Activated B cell treated with CpG ODN at 0.5 μM for 24 hours (primary cell): Measurements from ENCODE around the gene AIM2. TPM values are rescaled to one million over a fixed set of nuclear protein-coding genes. Genes with fewer than 3 reads are reported as not detected.

ENCODE experiments used
- ATAC-seq: fragments of 200-7000 bp; cut with Tn5 transposase; one replicate; pipeline ENCODE4 v1.10.0; 2021; ENCODE audit warnings: low read depth, mild to moderate bottlenecking, moderate library complexity
- CTCF ChIA-PET: fragments of 350-600 bp; sonication (Branson Sonifier 250); formaldehyde crosslinking; loops from one replicate; lab custom pipeline; 2021; ENCODE audit warnings: antibody characterized with exemption; lab: Charles Lee
- POLR2A ChIA-PET: fragments of 350-600 bp; sonication (Branson Sonifier 250); formaldehyde crosslinking; loops from one replicate; lab custom pipeline; 2021; ENCODE audit warnings: antibody characterized with exemption; lab: Charles Lee
- DNase-seq: peaks from one replicate; pipeline ENCODE4 v3.0.0; 2022
- H3K27ac Mint-ChIP-seq: one replicate; pipeline ENCODE4 v1.8.0; 2020; ENCODE audit warnings: mixed read lengths
- H3K27me3 Mint-ChIP-seq: one replicate; pipeline ENCODE4 v1.8.0; 2021; ENCODE audit warnings: mixed read lengths
- H3K36me3 Mint-ChIP-seq: one replicate; pipeline ENCODE4 v1.8.0; 2021; ENCODE audit warnings: low read depth, mixed read lengths
- H3K4me1 Mint-ChIP-seq: one replicate; pipeline ENCODE4 v1.8.0; 2021; ENCODE audit warnings: mixed read lengths
- H3K4me3 Mint-ChIP-seq: one replicate; pipeline ENCODE4 v1.8.0; 2020; ENCODE audit warnings: mild to moderate bottlenecking, mixed read lengths
- H3K9me3 Mint-ChIP-seq: one replicate; pipeline ENCODE4 v1.8.0; 2020; ENCODE audit warnings: mixed read lengths
- intact Hi-C: fragments of 100-400 bp; cut with micrococcal nuclease; formaldehyde crosslinking; loops from one replicate; pipeline ENCODE4 v1.15.1; 2024
- total RNA-seq: library from RNA; stranded (reverse); gene quantifications from 2 replicates; pipeline ENCODE4 v1.2.3, GENCODE V29; 2022
- TF ChIP-seq, protein P1 (sequence below): fragments of 200-600 bp; IDR thresholded peaks from one replicate; pipeline ENCODE4 v1.8.0; 2022; ENCODE audit warnings: antibody characterized with exemption, mild to moderate bottlenecking

AIM2 gene
- total RNA-seq, 1 donor from 2014 or later: 53.3 TPM

DNA sequence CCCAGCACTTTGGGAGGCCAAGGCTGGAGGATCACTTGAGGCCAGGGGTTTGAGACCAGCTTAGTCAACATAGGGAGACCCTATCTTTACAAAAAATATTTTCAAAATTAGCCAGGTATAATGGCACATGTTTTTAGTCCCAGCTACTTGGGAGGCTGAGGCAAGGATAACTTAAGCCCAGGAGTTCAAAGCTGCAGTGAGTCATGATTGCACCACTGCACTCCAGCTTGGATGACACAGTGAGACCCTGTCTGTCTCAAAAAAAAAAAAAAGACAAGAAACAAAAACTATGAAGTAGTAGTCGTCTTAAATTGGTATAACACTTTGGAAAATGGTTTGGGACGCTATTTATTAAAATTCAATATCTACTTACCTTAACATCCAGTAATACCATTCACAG is 7.7 kb downstream of the AIM2 start:
- intact Hi-C loops: loop anchor here (1.0 to 5.0 kb wide), 7 partner anchors 8 to 890 kb away; no protein-coding TSS in a partner anchor
- POLR2A ChIA-PET: interaction anchor here (0.9 to 3.8 kb wide), 9 partner anchors 8 to 117 kb away, joined by 3 to 92 read pairs (median 13); partner anchors contain the start of genes AIM2 and IFI16
- H3K4me3 Mint-ChIP-seq: no peak overlapping the region
- TF ChIP-seq, protein P1, sequence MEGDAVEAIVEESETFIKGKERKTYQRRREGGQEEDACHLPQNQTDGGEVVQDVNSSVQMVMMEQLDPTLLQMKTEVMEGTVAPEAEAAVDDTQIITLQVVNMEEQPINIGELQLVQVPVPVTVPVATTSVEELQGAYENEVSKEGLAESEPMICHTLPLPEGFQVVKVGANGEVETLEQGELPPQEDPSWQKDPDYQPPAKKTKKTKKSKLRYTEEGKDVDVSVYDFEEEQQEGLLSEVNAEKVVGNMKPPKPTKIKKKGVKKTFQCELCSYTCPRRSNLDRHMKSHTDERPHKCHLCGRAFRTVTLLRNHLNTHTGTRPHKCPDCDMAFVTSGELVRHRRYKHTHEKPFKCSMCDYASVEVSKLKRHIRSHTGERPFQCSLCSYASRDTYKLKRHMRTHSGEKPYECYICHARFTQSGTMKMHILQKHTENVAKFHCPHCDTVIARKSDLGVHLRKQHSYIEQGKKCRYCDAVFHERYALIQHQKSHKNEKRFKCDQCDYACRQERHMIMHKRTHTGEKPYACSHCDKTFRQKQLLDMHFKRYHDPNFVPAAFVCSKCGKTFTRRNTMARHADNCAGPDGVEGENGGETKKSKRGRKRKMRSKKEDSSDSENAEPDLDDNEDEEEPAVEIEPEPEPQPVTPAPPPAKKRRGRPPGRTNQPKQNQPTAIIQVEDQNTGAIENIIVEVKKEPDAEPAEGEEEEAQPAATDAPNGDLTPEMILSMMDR: no peak
- DNase-seq: no peak
- H3K36me3 Mint-ChIP-seq: peaks cover 51% of the 10 kb centered on the region
- H3K27me3 Mint-ChIP-seq: no peaks in the 10 kb centered on the region
- H3K4me1 Mint-ChIP-seq: peaks cover 97% of the 10 kb centered on the region
- no peak for ATAC-seq
- CTCF ChIA-PET: interaction anchor here (1.2 to 6.8 kb wide), 7 partner anchors 8 to 944 kb away, joined by 4 to 124 read pairs (median 6); partner anchors contain the start of genes AIM2 and IFI16
- H3K27ac Mint-ChIP-seq: peak overlapping the region; percentile 98
- no peaks in the 10 kb centered on the region for H3K9me3 Mint-ChIP-seq

DNA sequence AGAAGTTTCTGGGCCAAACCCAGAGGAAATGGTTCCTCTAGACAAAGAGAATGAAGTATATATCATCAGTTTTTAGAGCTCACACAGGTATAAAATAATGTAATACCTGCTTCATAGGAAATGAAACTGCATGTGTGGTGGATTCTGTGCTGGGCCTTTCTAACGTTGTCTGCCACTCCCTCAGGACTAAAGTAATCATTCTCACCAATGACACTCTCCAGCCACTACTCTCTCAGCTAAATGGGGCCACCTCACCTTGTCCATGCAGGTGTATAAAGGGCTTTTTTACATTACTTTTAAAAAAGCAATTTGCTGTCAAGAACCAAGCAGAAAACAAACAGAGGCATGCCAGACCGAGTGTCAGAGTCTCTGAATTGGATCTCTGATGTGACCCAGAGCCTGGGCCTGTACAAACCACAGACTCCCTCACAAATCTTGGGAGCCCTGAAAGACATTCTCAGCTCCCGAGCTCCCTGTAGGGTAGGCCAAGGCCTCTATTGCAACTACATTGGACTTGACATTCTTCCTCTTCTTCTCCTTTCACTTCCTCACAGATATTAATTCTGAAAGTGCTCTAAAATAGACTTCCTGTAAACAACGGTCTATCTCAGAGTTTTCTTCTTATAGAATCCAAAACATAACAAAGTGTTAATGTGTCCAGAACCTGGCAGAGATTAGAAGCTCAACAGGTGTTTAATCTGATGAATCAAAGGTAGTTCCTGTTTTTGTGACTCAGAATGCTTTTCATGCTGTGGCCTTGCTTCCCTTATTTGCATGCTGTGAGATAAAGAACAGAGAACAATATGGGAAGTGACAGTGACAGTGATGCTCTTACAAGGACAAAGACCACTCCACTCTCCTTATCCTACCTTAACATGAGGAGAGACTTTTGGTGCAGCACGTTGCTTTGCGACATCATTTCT is 8.6 kb downstream of the AIM2 start:
- ATAC-seq: peak; percentile 79
- Mint-ChIP-seq H3K4me1 (peaks cover 96% of the 10 kb centered on the region), H3K4me3 (peak overlapping the region; percentile 73), H3K36me3 (peaks cover 54% of the 10 kb centered on the region), H3K9me3 (no peaks in the 10 kb centered on the region), H3K27me3 (no peaks in the 10 kb centered on the region), H3K27ac (peak overlapping the region; percentile 98)
- POLR2A ChIA-PET: interaction anchor here (0.5 to 3.8 kb wide), 17 partner anchors 9 to 905 kb away, joined by 3 to 92 read pairs (median 6); partner anchors contain the start of genes AIM2, IFI16 and TAGLN2
- intact Hi-C loops: loop anchor here (1.0 to 5.0 kb wide), 9 partner anchors 9 to 889 kb away; no protein-coding TSS in a partner anchor
- DNase-seq: peak; percentile 40
- CTCF ChIA-PET: interaction anchor here (1.2 to 6.8 kb wide), 7 partner anchors 9 to 943 kb away, joined by 4 to 124 read pairs (median 5); partner anchors contain the start of genes AIM2 and IFI16
- TF ChIP-seq, protein P1: no peak

DNA sequence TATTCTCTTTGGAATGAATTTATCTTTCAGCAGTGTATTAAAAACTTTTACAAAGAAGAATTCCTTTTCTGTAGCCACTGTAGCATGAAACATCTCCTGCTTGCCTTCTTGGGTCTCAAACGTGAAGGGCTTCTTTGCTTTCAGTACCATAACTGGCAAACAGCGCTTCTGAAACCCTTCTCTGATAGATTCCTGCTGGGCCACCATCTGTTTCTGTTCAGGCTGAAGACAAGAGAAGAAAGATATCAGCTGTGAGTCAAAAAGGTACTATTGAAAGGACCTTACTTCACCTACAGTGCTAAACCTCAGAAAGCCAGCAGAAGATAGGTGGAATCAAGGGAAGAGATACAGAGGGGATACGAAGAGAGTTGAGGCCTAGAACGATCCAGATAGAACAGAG is 10.5 kb downstream of the AIM2 start:
- H3K36me3 Mint-ChIP-seq: peaks cover 57% of the 10 kb centered on the region
- DNase-seq: no peak
- H3K27me3 Mint-ChIP-seq: no peaks in the 10 kb centered on the region
- TF ChIP-seq, protein P1: no peak
- no peaks in the 10 kb centered on the region for H3K9me3 Mint-ChIP-seq
- peaks cover 91% of the 10 kb centered on the region for H3K4me1 Mint-ChIP-seq
- no peak for ATAC-seq
- H3K4me3 Mint-ChIP-seq: peak overlapping the region; percentile 42
- POLR2A ChIA-PET: interaction anchor here (1.6 to 3.8 kb wide), 2 partner anchors 10 to 57 kb away, joined by 6 to 75 read pairs; partner anchors contain the start of genes AIM2 and IFI16
- CTCF ChIA-PET: interaction anchor here (0.7 kb wide), 1 partner anchor 10 kb away, joined by 3 read pairs; no protein-coding TSS in a partner anchor
- peak overlapping the region; percentile 89 for H3K27ac Mint-ChIP-seq
- intact Hi-C loops: loop anchor here (5.0 kb wide), 1 partner anchor 114 kb away; no protein-coding TSS in a partner anchor

DNA sequence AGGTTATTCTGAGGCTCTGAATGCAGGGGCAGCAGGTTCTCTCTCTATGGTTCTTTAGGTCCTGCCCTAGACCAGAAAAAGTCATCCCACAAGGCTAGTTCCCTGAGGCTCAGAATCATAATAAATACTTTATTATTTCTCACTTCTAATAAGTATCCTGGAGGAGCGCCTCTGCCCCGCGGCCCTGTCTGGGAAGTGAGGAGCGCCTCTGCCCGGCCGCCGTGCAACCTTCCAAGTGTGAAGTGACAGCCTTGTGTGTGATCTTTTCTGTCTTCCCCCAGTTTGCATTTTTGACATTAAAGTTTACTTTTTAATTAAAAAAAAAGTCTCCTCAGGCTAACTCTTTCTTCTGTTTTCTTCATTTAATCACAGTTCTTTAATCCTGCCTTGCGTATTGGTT is 11.5 kb downstream of the AIM2 start:
- Mint-ChIP-seq H3K4me1 (peaks cover 89% of the 10 kb centered on the region), H3K27me3 (no peaks in the 10 kb centered on the region), H3K4me3 (no peak overlapping the region), H3K9me3 (no peaks in the 10 kb centered on the region), H3K36me3 (peaks cover 61% of the 10 kb centered on the region), H3K27ac (peak overlapping the region; percentile 89)
- CTCF ChIA-PET: no interaction called here
- TF ChIP-seq, protein P1: no peak
- ATAC-seq (no peak), DNase-seq (no peak)
- POLR2A ChIA-PET: interaction anchor here (0.6 to 1.6 kb wide), 3 partner anchors 11 to 936 kb away, joined by 3 to 7 read pairs (median 6); partner anchors contain the start of gene AIM2
- intact Hi-C loops: loop anchor here (5.0 kb wide), 1 partner anchor 113 kb away; no protein-coding TSS in a partner anchor
